Measurements from ENCODE around the gene ANKZF1. TPM values are rescaled to one million over a fixed set of nuclear protein-coding genes. Genes with fewer than 3 reads are reported as not detected.

The ANKZF1 gene
- total and polyA plus RNA-seq, 2 experiments from 2014 or later, result 37.5 to 41.6 TPM

GRCh38 chr2:219182331-219183150 lies 47.1 kb upstream of the ANKZF1 start:
- Histone ChIP-seq H3K27me3 (no peaks in the 10 kb centered on the region), H4K20me1 (ENCODE audit: insufficient read depth, poor library complexity, severe bottlenecking) (peaks cover 10% of the 10 kb centered on the region), H3K36me3 (replicated peaks; ENCODE audit: insufficient read depth, low read depth) (no peaks in the 10 kb centered on the region), H3K27ac (peak overlapping the region; percentile 16), H3K4me1 (ENCODE audit: insufficient read depth) (peaks cover 6% of the 10 kb centered on the region), H3K9me3 (ENCODE audit: low read depth) (no peaks in the 10 kb centered on the region), H3K79me2 (peaks cover 23% of the 10 kb centered on the region), H3K9me2 (replicated peaks; ENCODE audit: insufficient read depth) (no peaks in the 10 kb centered on the region), H3K4me2 (no peak overlapping the region), H3K4me3 (no peak overlapping the region), H2AFZ (no peak overlapping the region)
- DNase-seq (ENCODE audit: low spot score), result no peak
- no peak for TF ChIP-seq EZH2phosphoT487 (IDR thresholded peaks at IDR 0.05; ENCODE audit: low read depth, severe bottlenecking, unreplicated experiment)
- WGBS (ENCODE audit: low lambda C conversion rate, missing lambda C conversion rate), result 96% methylated on average over 8 of the region's 8 CpGs

- H3K4me1 ChIP-seq (ENCODE audit: insufficient read depth), result peaks cover 6% of the 10 kb centered on the region
- no peaks in the 10 kb centered on the region for H3K36me3 ChIP-seq (replicated peaks; ENCODE audit: insufficient read depth, low read depth)
- no peak overlapping the region for H3K4me3 ChIP-seq
- H3K4me2 ChIP-seq, result no peak overlapping the region
- no peaks in the 10 kb centered on the region for H3K27me3 ChIP-seq
- WGBS (ENCODE audit: low lambda C conversion rate, missing lambda C conversion rate), result 97% methylated on average over 6 of the region's 6 CpGs
- no peak for DNase-seq (ENCODE audit: low spot score)
- peaks cover 23% of the 10 kb centered on the region for H3K79me2 ChIP-seq
- H4K20me1 ChIP-seq (ENCODE audit: insufficient read depth, poor library complexity, severe bottlenecking), result peaks cover 10% of the 10 kb centered on the region
- TF ChIP-seq EZH2phosphoT487 (IDR thresholded peaks at IDR 0.05; ENCODE audit: low read depth, severe bottlenecking, unreplicated experiment) (no peak), EZH2 (IDR thresholded peaks at IDR 0.05; ENCODE audit: borderline replicate concordance) (no peak), CTCF (IDR thresholded peaks at IDR 0.05; ENCODE audit: poor library complexity) (no peak)
- no peak overlapping the region for H2AFZ ChIP-seq
- no peaks in the 10 kb centered on the region for H3K9me2 ChIP-seq (replicated peaks; ENCODE audit: insufficient read depth)
- no peaks in the 10 kb centered on the region for H3K9me3 ChIP-seq (ENCODE audit: low read depth)
- peak overlapping the region; percentile 16 for H3K27ac ChIP-seq
Measured at GRCh38 chr2:219183151-219183772, 46.3 kb upstream of the ANKZF1 start.

GRCh38 chr2:219184121-219184520 lies 45.5 kb upstream of the ANKZF1 start:
- Histone ChIP-seq H3K4me3 (no peak overlapping the region), H3K27ac (no peak overlapping the region), H3K9me3 (ENCODE audit: low read depth) (no peaks in the 10 kb centered on the region), H2AFZ (no peak overlapping the region), H4K20me1 (ENCODE audit: insufficient read depth, poor library complexity, severe bottlenecking) (peaks cover 6% of the 10 kb centered on the region), H3K9me2 (replicated peaks; ENCODE audit: insufficient read depth) (no peaks in the 10 kb centered on the region), H3K4me1 (ENCODE audit: insufficient read depth) (peaks cover 3% of the 10 kb centered on the region), H3K36me3 (replicated peaks; ENCODE audit: insufficient read depth, low read depth) (no peaks in the 10 kb centered on the region), H3K4me2 (no peak overlapping the region), H3K27me3 (no peaks in the 10 kb centered on the region), H3K79me2 (peaks cover 14% of the 10 kb centered on the region)
- WGBS (ENCODE audit: low lambda C conversion rate, missing lambda C conversion rate), result 98% methylated on average over 2 of the region's 2 CpGs
- no peak for DNase-seq (ENCODE audit: low spot score)
- no peak for TF ChIP-seq CTCF (IDR thresholded peaks at IDR 0.05; ENCODE audit: poor library complexity)
- no peak for TF ChIP-seq EZH2phosphoT487 (IDR thresholded peaks at IDR 0.05; ENCODE audit: low read depth, severe bottlenecking, unreplicated experiment)
- TF ChIP-seq EZH2 (IDR thresholded peaks at IDR 0.05; ENCODE audit: borderline replicate concordance), result no peak

All from hepatocyte (in vitro differentiated cells).